Measurements from ENCODE around the gene ZNF470. TPM values are rescaled to one million over a fixed set of nuclear protein-coding genes. Genes with fewer than 3 reads are reported as not detected.

The ZNF470 gene
- total and polyA plus RNA-seq, 9 of the 15 experiments (the other 6 are each of a cell fraction or from before 2014, with no cell fraction given) = 0.03 TPM; not detected in 8

DNA sequence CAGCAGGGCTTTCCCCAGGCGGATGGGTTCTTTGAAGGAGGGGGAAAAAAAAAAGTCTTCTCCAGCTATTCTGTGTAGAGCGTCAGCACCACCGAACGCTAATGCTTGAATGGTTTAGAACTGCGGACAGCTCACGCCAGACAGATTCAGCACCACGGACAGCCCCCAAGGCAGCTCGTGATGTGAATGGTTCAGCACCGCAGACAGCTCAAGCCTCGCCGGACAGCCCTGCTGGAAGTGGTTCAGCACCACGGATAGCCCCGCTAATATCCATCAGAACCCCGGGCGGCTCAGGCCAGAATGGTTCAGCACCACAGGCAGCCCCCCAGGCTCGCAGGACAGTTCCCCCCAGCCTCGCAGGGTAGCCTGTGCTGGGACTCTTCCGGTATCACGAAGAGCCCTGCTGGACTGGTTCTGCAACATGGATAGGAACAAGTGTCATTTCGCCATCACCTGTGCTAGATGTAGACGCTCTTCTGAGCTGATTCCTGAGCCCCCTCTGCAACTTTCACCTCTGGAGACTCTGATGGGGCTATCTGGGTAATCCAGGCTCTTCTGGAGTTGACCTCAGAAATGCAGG is 70.8 kb downstream of the ZNF470 start (continued):
- TF ChIP-seq, protein P1, sequence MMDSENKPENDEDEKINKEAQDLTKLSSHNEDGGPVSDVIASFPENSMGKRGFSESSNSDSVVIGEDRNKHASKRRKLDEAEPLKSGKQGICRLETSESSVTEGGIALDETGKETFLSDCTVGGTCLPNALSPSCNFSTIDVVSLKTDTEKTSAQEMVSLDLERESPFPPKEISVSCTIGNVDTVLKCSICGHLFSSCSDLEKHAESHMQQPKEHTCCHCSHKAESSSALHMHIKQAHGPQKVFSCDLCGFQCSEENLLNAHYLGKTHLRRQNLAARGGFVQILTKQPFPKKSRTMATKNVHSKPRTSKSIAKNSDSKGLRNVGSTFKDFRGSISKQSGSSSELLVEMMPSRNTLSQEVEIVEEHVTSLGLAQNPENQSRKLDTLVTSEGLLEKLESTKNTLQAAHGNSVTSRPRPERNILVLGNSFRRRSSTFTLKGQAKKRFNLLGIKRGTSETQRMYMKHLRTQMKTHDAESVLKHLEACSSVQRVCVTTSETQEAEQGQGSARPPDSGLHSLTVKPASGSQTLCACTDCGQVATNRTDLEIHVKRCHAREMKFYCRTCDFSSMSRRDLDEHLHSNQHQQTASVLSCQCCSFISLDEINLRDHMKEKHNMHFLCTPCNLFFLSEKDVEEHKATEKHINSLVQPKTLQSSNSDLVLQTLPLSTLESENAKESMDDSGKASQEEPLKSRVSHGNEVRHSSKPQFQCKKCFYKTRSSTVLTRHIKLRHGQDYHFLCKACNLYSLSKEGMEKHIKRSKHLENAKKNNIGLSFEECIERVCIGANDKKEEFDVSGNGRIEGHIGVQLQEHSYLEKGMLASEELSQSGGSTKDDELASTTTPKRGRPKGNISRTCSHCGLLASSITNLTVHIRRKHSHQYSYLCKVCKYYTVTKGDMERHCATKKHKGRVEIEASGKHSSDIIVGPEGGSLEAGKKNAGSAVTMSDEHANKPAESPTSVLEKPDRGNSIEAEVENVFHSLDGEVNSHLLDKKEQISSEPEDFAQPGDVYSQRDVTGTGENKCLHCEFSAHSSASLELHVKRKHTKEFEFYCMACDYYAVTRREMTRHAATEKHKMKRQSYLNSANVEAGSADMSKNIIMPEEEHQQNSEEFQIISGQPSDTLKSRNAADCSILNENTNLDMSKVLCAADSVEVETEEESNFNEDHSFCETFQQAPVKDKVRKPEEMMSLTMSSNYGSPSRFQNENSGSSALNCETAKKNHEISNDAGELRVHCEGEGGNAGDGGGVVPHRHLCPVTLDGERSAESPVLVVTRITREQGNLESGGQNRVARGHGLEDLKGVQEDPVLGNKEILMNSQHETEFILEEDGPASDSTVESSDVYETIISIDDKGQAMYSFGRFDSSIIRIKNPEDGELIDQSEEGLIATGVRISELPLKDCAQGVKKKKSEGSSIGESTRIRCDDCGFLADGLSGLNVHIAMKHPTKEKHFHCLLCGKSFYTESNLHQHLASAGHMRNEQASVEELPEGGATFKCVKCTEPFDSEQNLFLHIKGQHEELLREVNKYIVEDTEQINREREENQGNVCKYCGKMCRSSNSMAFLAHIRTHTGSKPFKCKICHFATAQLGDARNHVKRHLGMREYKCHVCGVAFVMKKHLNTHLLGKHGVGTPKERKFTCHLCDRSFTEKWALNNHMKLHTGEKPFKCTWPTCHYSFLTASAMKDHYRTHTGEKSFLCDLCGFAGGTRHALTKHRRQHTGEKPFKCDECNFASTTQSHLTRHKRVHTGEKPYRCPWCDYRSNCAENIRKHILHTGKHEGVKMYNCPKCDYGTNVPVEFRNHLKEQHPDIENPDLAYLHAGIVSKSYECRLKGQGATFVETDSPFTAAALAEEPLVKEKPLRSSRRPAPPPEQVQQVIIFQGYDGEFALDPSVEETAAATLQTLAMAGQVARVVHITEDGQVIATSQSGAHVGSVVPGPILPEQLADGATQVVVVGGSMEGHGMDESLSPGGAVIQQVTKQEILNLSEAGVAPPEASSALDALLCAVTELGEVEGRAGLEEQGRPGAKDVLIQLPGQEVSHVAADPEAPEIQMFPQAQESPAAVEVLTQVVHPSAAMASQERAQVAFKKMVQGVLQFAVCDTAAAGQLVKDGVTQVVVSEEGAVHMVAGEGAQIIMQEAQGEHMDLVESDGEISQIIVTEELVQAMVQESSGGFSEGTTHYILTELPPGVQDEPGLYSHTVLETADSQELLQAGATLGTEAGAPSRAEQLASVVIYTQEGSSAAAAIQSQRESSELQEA (IDR thresholded peaks at IDR 0.05; ENCODE audit: low read depth) = no peak
- TF ChIP-seq, protein P2, sequence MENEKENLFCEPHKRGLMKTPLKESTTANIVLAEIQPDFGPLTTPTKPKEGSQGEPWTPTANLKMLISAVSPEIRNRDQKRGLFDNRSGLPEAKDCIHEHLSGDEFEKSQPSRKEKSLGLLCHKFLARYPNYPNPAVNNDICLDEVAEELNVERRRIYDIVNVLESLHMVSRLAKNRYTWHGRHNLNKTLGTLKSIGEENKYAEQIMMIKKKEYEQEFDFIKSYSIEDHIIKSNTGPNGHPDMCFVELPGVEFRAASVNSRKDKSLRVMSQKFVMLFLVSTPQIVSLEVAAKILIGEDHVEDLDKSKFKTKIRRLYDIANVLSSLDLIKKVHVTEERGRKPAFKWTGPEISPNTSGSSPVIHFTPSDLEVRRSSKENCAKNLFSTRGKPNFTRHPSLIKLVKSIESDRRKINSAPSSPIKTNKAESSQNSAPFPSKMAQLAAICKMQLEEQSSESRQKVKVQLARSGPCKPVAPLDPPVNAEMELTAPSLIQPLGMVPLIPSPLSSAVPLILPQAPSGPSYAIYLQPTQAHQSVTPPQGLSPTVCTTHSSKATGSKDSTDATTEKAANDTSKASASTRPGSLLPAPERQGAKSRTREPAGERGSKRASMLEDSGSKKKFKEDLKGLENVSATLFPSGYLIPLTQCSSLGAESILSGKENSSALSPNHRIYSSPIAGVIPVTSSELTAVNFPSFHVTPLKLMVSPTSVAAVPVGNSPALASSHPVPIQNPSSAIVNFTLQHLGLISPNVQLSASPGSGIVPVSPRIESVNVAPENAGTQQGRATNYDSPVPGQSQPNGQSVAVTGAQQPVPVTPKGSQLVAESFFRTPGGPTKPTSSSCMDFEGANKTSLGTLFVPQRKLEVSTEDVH (IDR thresholded peaks at IDR 0.05; ENCODE audit: low read depth, partially characterized antibody) = no peak
- TF ChIP-seq, protein P3, sequence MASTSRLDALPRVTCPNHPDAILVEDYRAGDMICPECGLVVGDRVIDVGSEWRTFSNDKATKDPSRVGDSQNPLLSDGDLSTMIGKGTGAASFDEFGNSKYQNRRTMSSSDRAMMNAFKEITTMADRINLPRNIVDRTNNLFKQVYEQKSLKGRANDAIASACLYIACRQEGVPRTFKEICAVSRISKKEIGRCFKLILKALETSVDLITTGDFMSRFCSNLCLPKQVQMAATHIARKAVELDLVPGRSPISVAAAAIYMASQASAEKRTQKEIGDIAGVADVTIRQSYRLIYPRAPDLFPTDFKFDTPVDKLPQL (IDR thresholded peaks at IDR 0.05; ENCODE audit: extremely low read depth, insufficient read length) = no peak
- TF ChIP-seq GTF2A2 (tag; IDR thresholded peaks at IDR 0.05) = no peak
- no peak; the same call in 1 of the 2 replicates for TF ChIP-seq PBX2 (CRISPR knock-in tag; IDR thresholded peaks at IDR 0.05; ENCODE audit: low read depth)
- no peak for TF ChIP-seq PBX2 (tag; conservative IDR thresholded peaks at IDR 0.05; ENCODE audit: low read depth)
- no peak for TF ChIP-seq NFRKB (IDR thresholded peaks at IDR 0.05; ENCODE audit: low read depth)

Data from K562 (cell line).